ENCODE data around the gene SPACA4. TPM values are rescaled to one million over a fixed set of nuclear protein-coding genes. Genes with fewer than 3 reads are reported as not detected.

Gene SPACA4
- total and polyA plus RNA-seq, 10 of the 15 experiments (the other 5 are each of a cell fraction or from before 2014, with no cell fraction given): not detected

DNA sequence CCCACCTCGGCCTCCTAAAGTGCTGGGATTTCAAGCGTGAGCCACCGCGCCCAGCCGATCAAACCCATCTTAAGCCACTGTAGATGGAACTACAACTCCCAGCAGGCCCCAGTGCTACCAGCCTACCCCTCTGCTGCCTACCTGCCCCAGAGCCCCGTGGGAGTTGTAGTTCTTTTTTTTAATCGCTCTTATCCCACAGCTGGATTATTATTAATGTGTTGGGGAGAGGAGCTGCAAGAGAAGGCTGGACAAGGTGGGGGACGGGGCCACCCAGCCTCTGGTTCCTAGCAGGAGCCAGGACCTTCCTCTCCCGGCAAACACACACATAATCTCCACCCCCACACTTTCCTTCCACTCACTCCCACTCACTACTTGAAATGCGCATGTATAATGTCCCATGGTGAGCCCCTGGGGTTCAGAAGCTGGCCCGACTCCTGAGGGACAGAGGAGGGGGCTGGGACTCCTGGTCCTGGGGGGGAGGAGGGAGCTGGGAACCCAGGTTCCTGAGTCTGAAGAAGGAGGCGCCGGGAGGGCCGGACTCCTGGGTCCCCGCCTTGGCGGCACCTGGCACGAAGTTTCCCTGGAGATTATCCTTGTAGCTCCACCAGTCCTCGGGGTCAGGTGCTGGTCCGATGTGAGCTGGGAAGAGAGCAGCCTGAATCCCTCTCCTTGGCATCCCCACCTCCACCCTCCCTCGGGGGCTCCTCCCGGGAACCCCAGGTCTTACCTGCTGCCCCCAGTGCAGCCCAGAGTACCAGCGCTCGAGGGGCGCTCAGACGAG lies 38.5 kb downstream of the SPACA4 start (continued):
- TF ChIP-seq FOS (IDR thresholded peaks at IDR 0.05; ENCODE audit: borderline replicate concordance, extremely low read depth, insufficient read length): no peak
- TF ChIP-seq SREBF2 (IDR thresholded peaks at IDR 0.05; ENCODE audit: low read length): 0 out of 2 replicates have a peak, but pooled peaks have one; percentile 27
- TF ChIP-seq ASH2L (IDR thresholded peaks at IDR 0.05; ENCODE audit: borderline replicate concordance, low read depth): no peak
- peak; percentile 48; the same call in 1 of the 2 replicates for TF ChIP-seq NR2C1 (IDR thresholded peaks at IDR 0.05)
- no peak; the same call in 1 of the 2 replicates for TF ChIP-seq GABPA (IDR thresholded peaks at IDR 0.05; ENCODE audit: low read depth)
- TF ChIP-seq MEF2B (IDR thresholded peaks at IDR 0.05; ENCODE audit: partially characterized antibody, poor library complexity, severe bottlenecking): no peak
- no peak for TF ChIP-seq MEF2A (IDR thresholded peaks at IDR 0.05; ENCODE audit: insufficient read depth, low read depth, low read length)
- TF ChIP-seq POLR2A (IDR thresholded peaks at IDR 0.05; ENCODE audit: low read depth, low read length): no peak
- TF ChIP-seq, protein P1, sequence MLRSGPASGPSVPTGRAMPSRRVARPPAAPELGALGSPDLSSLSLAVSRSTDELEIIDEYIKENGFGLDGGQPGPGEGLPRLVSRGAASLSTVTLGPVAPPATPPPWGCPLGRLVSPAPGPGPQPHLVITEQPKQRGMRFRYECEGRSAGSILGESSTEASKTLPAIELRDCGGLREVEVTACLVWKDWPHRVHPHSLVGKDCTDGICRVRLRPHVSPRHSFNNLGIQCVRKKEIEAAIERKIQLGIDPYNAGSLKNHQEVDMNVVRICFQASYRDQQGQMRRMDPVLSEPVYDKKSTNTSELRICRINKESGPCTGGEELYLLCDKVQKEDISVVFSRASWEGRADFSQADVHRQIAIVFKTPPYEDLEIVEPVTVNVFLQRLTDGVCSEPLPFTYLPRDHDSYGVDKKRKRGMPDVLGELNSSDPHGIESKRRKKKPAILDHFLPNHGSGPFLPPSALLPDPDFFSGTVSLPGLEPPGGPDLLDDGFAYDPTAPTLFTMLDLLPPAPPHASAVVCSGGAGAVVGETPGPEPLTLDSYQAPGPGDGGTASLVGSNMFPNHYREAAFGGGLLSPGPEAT (IDR thresholded peaks at IDR 0.05; ENCODE audit: low read depth): peak; percentile 26; the same call in 1 of the 2 replicates
- TF ChIP-seq CHD1 (IDR thresholded peaks at IDR 0.05; ENCODE audit: low read depth, low read length): no peak
- no peak for TF ChIP-seq NBN (IDR thresholded peaks at IDR 0.05)
- no peak for TF ChIP-seq EZH2 (IDR thresholded peaks at IDR 0.05; ENCODE audit: borderline replicate concordance, control insufficient read depth, low read depth, low read length)

Data from GM12878 (cell line).